NCI-H774 (cell line): ENCODE measurements around the gene ZNF182.
"Not testable (repeated sequence)": the region's sequence is repeated elsewhere in the genome, so short reads cannot be mapped to it uniquely, and the experiment has no call there.

Experiments used
- DNase-seq: peaks from one replicate; lab custom pipeline; 2025; lab: John Stamatoyannopoulos, UW

The ZNF182 gene

DNA sequence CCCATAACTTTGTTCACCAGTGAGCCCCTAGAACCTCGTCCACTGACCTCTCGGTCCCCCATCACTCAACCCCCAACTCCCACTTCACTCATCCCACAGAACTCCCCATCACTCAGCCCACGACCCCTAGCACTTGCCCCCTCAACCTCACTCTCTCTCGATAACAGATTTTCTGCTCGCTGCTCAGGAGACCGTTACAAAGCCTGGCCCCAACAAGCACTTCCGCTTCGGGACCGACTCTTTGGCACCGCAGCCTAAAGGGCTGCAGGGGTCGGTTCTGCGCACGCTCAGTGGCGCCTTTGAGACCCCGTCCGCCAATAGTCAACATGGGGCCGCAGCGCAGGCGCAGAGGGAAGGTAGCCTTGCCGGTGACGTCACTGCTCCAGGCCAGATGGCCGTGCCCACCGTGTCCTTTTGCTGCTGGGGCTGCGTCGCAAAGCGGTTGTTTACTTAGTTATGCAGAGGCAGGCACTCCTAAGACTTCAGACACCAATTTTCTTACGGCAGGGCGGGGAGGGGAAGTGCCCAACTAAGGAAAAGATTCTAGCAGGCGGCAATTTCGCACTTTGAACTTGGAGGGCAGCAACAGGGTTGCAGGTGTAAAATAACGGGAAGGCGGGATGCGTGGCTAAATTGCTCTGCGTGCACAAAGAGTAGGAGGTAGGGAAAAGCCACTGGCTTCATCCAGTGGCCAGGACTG, at the start of gene ZNF182:
Gene ZNF182, minus strand, starts transcription at position 232 of the 700 bp plus-strand sequence. CDS start 1,380 bp downstream, outside the sequence.
- DNase-seq: peak; percentile 84

DNA sequence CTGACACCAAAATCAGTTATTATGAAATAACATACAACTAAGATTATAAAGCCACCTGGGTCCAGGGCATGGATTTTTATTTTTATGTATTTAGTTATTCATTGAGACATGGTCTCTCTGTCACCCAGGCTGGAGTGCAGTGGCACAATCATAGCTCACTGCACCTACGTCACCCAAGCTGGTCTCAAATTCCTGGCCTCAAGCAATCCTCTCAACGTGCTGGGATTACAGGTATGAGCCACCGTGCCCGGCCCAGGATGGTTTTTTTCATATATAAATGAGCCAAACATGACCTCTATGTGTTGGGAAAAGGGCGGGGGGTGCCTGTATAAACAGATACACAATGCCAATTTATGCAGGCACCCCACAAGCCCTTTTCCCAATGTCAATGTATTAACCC, 43.1 kb upstream of the ZNF182 start:
- no peak for DNase-seq

DNA sequence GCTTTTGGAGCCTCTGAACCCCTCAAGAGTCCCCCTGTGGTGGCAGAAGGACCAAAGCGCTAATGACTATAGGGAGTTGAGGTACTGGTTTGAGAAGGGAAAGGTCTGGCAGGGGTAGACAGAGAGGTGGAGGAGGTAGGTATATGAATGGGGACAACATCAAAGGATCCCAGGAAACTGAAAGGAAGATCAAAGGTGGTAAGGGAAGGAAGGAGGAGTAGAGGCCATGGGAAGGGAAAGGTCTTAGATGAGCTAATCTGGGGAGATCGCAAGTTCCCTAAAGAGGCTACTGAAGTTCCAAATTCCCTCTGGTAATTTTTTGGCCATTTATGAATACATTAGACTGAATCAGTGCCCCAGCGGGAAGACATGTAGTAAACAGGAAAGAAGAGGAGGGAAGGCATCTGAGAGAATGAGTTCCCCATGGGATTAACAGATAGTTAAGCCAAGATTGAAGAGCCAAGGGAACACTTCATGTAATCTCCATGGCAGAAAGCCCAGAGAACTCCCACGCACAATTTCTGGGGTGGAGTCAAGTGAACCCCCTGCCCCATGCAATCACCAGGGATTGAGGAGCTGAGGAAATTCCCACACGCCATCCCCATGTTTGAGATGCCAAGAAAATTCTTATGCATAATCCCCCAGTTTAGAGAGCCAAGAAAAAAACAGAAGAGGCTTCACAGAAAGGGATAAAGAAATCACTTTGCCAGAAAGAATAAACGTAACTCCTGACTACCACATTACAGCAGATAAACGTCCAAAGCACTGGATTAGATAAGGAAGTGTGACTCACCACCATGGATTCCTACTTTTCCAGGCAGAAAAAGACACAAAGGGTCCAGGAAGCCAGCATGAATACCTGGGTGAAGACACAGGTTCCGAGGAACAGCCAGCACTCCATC, 41.9 kb upstream of the ZNF182 start:
- no peak for DNase-seq

DNA sequence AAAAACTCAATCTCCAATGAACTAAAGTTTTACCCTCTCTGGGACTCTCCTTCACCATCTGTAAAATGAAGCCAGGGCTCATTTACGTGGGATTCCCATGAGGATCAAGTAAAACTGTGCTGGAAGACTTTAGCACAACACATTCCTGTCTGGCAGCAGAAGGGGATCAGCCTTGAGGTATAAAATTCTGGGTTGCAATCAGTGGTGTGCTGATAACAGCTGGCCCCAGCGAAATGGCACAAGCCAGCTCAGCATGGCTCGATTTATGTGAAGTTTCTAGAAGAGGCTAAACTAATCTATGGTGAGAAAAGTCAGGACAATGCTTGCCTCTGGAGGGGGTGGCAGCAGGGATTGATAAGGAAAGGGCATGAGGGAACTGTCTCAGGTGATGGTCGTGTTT, 39.3 kb upstream of the ZNF182 start:
- DNase-seq: no peak

DNA sequence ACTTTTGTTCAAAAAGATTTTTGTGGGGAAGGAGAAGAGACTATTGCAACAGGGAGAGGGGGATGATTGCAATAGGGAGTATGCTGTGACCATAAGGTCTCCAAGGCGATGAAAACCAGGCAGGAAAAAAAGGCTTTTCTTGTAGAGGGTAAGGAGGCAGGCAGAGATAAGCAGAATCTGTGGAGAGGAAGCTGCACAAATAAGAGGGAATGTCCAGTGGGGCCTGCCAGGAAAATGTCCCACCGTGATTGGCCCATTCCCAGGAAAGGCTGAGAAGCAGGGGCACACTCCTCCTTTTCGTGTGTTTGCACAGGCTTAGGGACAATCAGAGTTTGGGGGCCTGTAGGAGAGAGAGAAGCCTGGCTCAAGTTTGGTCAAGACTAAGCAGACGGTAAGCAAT, 32.1 kb upstream of the ZNF182 start:
- DNase-seq: no peak

DNA sequence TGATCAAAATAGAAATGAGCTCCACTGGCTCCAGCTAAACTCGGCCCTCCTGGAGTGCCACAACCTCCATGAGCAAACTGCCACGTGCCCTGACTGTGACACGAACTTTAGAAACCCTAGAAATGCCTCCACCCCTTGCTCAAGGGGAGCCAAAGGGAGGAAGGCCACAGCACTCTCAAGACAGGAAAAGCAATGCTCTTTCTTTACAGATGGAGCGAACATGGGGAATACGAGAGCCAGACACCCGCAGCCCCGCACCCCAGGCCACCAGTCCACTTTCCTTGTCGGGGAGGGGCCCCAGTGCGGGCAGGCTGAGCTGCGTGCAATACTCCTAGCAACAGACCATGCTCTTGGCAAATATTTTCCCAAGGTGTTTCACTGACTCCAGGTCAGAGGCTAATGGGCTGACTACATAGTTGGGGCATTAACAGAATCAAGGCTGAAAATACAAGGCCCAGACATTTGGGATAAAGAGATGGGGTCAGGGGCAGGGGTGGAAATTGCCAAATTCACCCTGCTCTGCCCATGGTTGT, 26.9 kb upstream of the ZNF182 start:
- not testable (repeated sequence) for DNase-seq

DNA sequence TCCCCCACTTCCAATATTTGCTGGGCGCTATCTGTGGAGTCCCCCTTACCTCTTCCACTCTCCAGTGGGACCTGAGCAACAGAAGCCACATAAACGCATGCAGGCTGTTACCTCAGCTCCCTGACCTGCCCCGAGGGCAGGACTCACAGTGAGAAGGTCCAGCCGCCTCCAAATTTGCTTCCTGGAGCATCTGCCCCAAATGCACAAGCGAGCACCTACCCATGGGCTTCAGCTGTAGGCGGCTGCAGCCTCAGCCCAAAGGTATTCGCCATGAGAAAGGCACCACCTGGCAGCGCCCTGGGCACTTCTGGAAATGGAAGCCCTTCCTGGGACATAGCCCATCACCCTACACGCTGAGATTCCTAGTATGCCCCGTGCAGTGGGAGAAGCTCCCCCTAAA, 26.4 kb upstream of the ZNF182 start:
- no peak for DNase-seq

DNA sequence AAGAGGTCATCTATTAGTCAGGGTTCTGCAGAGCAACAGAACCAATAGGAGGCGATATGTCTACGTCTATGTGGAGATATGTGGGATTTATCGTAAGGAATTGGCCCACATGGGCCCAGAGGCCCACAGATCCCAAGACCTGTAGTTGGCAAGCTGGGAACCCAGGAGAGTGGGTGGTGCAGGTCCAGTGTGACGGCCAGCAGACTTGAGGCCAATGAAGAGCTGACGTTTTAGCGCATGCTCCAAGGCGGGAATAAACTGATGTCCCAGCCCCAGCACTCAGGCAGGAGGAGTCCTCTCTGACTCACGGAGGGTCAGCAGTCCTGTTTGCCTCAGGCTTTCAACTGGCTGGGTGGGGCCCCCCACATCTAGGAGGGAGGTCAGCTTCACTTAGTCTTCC, 24.3 kb upstream of the ZNF182 start:
- no peak for DNase-seq

DNA sequence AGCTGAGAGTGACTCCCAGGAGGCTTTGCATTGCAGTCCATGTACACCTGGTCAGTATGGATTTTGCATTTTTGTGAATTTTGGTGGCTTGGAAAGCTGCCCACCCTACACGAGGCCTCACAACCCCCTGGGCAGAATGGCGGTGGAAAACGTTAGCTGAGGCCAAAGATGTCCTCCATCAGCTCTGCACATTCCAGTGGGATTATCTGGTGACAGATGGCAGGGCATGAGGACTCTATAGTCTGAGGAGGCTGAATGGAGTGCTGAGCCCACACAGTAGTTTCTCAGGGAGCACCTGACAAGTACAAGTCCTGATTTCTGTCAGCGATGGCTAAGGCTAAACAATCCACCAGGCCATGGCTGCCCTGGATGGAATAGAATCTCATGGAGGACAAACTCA, 23.8 kb upstream of the ZNF182 start:
- DNase-seq: not testable (repeated sequence)

DNA sequence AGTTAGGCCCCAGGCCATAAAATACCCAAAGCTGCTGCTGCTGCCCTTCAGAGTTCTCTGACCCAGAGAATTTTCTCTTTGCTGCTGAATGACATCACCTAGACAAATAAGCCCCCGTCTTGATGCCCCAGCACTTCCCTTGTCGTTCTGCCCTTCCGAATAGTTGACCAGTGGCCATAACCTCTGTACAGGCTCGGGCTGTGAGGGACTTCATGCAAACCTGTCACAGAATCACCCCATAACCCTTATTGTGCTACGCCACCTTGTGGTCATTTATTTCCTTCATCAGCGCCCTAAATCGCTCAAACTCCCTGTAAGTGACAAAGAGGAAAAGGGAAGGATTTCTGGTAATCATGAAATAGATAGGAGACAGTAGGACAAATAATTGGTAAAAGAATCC, 21.8 kb upstream of the ZNF182 start:
- DNase-seq: peak; percentile 39

DNA sequence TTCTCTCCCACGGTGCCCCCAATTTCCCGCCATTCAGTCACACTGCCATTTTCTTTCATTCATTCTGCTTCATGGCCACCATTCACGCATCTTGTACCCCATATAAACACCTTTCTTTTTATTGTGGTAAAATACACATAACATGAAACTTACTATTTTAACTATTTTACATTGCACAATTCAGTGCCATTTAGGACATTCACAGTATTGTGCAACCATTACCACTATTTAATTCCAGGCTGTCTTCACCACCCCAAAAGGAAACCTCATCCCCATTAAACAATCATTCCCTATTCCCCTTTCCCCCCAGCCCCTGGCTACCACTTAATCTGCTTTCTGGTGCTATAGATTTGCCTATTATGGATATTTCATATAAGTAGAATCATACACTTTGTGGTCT, 18.9 kb upstream of the ZNF182 start:
- no peak for DNase-seq

DNA sequence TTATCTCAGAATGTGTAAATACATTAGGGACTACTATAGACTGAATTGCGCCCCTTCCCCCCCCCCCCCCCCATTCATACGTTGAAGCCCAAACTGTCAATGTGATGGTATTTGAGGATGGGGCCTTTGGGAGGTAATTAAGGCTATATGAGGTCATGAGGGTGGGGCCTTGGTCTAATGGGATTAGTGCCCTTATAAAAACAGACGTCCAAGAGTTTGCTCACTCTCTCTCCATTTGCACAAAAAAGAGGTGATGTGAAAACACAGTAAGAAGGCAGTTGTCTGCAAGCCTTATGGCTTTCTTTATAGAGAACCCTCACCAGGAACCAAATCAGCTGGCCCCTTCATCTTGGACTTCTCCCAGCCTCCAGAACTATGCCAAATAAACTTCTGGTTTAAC, 18.3 kb upstream of the ZNF182 start:
- no peak for DNase-seq

DNA sequence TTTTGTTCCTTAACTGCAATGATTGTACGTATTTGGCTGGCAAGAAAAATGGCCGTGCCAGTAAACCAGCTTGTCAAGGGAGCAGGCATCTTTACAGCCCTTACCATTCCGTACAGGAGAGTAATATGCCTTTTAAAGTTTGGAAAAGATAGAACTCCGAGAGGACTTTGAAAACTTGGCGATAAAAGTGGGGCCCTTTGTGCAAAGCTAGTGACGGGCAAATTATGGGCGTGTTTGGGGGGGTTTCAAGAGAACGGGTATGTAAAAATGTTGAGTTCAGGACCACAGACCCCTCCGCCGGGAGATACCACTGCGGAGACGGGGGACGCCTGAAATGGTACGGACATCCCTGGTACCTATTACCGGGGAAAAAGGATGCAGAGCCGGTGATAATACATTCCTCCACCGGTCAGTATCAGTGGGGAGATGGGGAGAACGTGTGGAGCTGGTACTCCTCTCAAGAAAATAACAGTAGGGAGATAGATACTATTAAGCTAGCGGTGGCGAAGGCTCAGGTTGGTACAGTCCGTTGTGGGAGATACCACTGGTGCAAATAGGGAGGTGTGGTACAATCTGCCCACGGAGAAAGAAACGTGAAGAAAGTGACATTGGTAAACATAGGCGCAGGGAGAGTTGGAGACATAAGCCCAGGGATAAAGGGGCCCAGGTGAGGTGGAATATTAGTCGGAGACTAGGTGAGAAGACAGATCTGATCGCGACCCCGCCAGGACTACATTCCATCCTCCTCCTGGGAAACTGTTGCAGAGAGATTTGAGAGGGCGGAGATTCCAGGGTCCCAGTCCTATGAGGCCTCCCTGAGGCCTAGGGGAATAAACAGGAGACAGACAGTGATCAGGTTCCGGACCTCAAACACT, 17.5 kb upstream of the ZNF182 start:
- DNase-seq: peak; percentile 61

DNA sequence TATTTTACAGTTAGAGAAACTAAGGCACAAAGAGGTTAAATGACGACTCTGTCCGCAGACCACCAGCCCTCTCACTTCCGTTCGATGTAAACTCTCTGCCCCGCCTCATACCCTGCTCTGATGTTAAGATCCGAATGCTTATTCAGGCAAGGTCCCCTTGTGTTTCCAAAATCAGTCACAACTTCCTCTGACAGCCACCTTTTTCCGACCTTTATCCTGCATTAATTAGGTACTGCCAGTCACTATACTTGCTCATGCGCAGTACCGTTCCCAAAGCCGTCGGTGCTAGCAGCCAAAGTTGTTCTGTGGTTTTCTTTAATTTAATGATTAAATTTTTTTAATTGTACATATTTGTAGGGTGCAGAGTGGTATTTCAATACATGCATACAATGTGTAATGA, 16.7 kb upstream of the ZNF182 start:
- DNase-seq: not testable (repeated sequence)

DNA sequence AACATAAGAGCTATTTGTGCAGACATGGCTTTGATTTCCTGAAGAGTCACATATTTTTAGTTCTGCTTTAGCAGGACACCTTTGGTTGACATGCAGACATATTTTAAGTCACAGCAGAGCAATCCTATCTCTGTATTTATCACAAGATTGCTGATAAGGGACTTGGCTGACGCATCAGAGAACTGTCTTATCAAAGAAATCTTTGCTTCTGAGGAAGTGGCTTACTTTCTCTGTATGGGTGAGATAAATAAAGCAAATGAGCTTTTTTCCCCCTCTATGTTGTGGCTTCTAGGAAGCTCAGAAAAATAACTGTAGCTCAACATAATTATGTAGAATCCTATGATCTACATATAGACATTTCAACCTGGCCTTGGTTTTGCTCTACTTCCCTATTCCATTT, 16.1 kb upstream of the ZNF182 start:
- DNase-seq: not testable (repeated sequence)

DNA sequence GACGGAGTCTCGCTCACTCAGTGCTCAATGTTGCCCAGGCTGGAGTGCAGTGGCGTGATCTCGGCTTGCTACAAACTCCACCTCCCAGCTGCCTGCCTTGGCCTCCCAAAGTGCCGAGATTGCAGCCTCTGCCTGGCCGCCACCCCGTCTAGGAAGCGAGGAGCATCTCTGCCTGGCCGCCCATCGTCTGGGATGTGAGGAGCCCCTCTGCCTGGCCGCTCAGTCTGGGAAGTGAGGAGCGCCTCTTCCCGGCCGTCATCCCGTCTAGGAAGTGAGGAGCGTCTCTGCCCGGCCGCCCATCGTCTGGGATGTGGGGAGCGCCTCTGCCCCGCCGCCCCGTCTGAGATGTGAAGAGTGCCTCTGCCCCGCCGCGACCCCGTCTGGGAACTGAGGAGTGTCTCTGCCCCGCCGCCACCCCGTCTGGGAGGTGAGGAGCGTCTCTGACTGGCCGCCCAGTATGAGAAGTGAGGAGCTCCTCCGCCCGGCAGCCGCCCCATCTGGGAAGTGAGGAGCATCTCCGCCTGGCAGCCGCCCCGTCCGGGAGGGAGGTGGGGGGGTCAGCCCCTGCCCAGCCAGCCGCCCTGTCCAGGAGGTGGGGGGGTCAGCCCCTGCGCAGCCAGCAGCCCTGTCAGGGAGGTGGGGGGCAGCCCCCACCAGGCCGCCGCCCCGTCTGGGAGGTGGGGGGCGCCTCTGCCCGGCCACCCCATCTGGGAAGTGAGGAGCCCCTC, 13.0 kb upstream of the ZNF182 start:
- not testable (repeated sequence) for DNase-seq

DNA sequence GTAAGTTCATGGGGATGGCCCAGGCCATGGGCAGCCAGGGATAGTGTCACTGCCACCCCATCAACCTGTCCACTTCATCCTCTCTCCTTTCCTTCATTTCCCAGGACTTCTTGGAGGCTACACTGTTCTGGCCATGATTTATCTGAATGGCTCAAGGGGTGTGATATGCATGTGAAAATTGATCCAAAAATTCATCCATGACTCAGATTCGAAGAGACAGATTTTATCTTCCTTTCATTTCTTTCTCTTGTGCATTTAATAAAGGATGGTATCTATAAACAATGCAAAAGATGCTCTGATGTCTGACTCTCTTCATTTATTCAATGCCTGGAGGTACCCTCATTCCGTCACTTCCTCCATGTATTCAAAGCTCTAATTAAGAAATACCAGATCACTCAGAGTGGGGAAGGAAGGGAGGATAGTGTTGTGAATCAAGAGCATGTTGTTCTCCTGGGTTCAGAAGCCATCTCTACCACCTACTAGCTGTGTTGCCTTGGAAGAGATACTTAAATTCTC, 5.7 kb upstream of the ZNF182 start:
- not testable (repeated sequence) for DNase-seq

DNA sequence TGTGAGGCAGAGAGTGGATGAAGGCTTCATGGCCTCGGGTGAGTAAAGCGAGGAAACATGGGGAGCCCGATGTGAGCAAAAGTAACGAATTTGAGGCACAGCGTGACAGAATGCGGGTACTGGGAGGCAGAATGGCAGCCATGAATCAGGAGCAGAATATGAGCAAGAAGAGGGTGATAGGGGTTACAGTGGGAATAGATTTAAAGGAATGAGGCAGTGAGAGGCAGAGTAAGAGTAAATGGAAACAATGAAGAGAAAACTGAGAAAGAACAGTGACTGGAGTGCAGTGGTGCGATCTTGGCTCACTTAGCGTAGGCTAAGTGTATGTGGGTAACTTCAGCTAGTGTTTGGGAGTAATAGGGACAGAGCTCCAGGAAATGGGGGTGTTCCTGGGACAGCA, 2.9 kb upstream of the ZNF182 start, which contains the start of gene SPACA5:
Gene SPACA5, plus strand, starts transcription at position 301 of the 400 bp plus-strand sequence. CDS start 815 bp downstream, outside the sequence.
- not testable (repeated sequence) for DNase-seq

DNA sequence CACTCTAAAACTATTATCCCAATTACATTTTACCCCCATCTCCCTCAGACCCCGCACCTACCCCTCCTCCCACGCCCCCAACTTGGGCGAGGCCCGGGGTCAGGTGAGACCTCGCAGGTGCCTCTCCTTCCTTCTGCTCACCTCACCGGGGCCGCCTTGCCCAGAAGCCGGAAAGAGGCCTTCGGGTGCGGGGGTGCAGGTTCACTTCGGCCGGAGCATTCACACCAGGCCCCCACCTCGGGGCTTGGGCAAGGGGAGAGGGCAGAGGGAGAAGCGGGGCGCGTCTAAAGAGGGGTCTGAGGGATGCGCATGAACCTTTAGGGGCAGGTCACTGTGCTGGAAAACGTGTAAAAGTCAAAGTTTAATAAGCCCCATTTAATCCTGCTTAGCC, 427 bp downstream of the ZNF182 start:
- no peak for DNase-seq

DNA sequence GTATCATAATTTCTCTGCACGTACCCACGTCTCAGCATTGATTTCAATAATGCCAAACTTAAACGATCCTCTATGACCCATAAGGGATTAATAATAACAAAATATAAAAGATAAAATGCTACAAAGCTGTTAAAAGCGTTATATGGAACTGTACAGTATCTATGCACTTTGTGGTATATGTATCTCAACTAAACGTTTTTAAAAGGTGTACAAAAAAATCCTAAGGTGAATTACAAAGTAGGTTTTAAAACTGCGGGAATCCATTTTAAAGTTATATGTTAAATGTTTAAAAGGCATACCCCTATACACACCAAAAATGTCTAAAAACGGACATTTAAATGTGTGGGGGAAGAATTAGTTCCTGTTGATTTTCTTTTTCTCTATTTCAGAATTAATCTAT, 860 bp downstream of the ZNF182 start:
- no peak for DNase-seq

DNA sequence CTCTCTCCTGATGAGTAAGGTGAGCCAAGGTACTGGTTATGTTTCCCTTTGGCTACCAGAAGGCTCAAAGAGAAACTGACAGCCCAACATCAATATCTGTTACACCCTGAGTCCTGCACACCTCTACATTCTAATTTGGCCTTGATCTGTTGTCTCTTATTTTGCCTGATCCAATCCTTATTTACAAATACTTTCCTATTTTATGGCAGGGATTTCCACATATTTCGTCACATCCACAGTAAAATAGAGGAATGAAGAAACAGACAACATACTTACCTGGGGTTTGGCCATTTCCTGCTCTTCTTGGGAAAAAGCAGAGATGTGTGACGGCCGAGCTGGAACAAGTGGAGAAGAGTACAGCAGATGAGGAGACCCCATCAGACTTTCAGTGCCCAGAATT, 1.5 kb downstream of the ZNF182 start:
- no peak for DNase-seq
